Activated CD4-positive, alpha-beta T cell treated with anti-CD3 and anti-CD28 coated beads, Interleukin-2, amount 50 U/mL, for 24 hours (primary cell): ENCODE measurements around the gene GAS2L2.

Experiments
- DNase-seq, 2 donors: peaks; one replicate each; pipeline ENCODE4 v3.0.0-alpha.2; 2020; ENCODE audit warnings: low read depth in 1 of 2, low spot score in 1 of 2

GAS2L2 gene

DNA sequence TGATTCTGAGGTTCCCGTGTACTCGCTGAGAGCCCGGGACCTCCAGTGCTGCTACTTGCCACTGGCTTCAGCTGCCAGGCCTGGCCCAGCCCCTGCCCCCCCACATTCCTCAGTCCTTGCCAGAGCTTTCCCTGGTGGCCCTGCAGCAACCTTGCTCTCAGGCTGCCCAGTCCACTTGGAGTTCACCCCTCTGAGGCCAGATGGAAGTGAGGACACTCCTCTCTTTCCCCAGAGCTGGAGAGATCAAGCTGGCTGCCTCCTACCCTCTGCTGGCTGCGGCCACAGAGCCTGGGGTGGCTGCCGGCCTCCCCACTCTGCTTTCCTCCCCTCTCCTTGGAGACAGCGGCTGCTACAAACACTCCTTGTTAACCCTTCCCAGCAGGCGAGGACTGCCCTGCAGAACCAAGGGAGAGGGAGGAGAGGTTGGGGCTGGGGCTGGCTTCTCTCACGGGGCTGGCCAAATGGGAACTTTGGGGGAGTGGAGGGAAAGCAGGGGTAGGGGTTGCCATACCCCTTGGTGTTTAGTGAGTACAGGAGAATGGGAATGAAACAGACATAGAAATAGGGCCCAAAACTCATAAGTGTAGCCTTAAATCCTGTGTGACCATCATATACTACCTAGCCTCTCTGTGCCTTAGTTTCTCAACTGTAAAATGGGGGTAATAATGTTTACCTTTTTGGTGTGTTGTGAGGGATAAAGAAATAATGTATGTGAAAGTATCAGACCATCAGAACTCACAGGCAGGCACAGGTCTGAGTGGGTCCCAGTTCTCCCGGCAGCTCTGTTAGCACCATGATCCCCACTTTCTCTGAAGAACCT, at the start of gene GAS2L2:
GAS2L2 (minus strand) TSS at position 295 of the 820 bp plus-strand sequence. CDS start 389 bp downstream, outside the sequence.
- no peak for DNase-seq

DNA sequence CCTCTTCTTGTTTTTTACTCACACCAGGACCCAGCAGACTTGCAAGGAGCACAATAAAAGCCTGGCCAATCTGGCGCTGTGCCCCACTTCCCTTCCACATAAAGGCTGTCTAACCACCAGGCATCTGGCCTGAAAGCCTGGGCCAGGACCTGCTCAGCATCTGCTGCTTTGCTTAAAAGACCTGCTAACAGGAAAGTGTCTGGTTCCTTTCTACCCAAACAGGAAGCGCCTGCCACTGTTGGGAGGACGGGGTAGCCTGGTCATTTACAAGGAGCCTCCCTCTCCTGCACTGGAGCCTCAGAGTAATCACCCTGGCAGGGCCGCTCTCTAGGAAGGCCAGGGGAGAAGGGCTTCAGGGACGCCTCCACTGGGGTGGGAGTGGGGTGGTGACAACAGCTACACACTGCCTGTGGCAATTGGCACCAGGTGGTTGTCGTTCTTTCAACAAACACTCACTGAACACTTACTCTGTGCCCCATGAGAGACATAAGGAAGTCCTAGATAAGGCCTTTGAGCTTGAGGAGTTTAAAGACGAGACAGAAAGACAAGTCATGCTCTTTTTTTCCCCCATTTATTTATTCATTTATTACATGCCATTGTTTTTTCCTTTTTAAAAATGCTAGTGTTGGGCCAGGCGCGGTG, 48.7 kb upstream of the GAS2L2 start:
- DNase-seq: no peak

DNA sequence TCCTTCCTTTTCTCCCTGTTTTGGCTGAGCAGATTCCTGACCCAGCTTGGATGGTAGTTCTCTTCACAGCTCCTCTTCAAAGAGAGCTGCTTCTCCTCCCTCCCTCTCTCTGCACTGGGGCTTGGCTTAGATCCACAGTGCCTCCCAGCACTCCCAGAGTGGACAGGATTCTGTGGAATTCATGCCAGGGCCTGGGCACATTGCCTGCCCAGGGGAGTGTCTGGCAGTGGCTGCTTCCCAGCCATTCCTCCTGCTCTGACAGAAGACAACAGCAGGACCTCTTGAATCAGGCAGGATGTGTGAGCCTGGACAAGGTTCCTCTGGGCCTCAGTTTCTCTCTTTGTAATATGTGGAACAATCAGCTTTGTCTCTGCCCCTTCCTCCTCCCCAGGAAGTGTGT, 46.9 kb upstream of the GAS2L2 start:
- DNase-seq: no peak

DNA sequence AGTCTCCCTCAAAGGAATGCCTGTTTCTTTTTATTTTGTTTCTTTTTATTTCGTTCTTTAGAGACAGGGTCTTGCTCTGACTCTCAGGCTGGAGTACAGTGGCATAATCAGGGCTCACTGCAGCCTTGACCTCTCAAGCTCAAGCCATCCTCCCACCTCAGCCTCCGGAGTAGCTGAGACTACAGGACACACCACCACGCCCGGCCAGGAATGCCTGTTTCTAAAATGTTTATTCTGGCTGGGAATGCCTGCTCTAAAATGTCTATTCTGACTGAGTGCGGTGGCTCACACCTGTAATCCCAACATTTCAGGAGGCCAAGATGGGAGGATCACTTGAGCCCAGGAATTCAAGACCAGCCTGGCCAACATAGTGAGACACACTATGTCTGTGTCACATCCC, 44.9 kb upstream of the GAS2L2 start:
- DNase-seq: no peak

DNA sequence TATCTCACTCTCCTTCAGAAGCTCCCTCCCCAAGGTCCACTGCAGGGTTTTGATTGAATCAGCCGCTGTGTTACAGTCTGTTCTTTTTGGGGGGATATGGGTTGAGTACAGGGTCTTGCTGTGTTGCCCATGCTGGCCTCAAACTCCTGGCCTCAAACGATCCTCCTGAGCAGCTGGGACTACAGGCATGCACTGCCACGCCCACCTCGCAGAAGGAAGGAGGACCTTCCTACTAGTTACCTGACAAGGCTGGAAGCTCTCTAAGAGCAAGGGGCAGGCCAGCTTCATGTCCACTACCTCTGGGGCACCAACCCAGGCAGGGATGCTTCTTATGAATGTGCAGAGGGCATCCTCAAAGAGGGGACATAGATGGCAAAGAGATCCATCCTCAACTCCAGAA, 44.3 kb upstream of the GAS2L2 start:
- no peak for DNase-seq

DNA sequence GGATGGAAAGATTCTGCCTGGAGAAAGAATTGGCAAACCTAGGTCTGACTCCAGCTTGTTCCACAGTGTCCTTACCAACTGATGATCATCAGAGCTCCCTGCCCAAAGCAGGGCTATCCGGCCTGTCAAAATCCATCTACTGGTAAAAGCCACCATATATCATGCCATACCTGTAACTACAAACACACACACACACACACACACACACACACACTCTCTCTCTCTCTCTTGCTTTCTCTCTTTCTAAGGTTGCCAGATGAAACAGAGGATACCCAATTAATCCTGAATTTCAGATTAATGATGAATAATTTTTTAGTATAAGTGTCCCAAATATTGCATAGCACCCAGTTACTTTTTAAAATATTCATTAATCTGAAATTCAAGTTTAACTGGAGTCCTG, 43.9 kb upstream of the GAS2L2 start:
- DNase-seq: no peak

DNA sequence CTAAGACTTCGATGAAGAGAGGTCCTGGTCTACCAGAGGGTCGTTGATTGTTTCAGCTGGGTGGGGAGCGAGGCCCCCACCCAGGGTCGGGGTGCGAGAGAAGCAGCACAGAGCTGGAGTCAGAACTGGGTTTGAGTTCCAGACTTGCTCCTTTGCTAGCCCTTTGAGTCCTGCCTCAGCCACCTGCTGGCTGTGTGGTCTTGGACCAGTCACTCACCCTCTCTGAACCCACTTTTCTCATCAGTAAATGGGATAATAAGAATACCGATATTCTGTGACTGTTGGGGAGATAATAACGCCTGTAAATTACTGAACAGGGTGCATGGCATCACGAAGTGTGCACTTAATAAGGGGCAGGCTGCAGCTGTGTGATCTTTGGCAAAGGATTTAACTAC, 42.8 kb upstream of the GAS2L2 start:
- DNase-seq: no peak

DNA sequence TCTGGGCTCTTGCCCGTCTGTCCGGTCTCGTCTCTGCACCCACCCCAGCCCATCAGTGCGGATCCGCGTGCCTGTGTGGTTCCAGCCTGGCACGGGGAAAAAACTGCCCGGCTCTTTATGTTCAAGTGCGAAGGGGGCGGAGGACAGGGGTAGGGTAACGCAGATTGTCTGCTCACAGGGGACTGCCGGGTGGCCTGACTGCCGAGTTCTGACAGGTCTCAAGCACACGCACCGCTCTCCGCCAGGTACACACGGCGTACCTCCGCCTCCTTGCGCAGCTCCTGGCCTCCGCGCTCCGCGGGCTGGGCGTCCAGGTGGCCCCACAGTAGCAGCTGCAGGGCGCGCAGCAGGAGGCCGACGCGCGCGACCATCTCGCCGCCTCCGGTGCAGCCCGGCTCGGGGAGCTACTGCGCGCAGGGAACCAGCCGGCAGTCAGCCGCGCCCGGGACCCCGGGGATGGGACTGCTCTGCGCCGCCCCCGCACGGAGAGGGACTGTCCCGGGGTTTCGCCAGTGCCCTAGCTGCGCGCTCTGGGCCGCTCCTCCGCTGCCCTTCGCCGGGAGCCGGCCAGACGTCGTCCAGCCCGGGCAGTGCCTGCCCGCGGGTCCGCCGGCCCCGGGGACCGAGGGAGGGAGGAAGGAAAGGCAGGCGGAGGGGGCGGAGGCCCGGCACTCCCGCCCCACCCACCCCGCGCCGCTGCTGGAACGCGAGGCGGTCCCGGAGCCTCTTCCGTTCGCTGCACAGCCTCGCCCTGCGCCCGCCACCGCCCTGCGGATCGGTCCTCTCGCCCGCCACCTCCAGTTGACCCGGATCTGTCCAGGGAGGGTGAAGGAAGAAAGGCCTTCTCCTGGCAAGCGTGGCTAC, 42.2 kb upstream of the GAS2L2 start, which contains the start of gene MMP28:
MMP28 (minus strand) TSS at position 635 of the 864 bp plus-strand sequence; CDS start at position 371, 264 bp downstream.
- no peak for DNase-seq

DNA sequence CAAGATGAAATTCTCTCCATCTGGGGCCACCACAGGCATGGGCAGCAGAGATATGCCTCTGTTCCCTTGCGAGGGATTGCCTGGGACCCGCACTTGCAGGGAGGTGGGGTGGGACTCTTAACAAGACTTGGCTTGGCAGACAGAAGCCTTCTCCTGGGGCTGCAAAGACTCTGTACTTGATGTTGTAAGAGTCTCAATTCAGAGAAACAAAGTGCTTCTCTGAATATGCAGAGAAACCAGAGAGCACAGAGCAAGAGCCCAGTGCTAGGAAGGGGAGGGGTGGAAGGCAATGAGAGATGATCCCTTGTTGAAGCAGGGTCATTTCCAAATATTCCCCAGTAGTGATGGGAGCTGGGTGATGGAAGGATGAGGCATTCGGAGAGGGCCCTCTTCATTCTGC, 40.2 kb upstream of the GAS2L2 start:
- DNase-seq: no peak

DNA sequence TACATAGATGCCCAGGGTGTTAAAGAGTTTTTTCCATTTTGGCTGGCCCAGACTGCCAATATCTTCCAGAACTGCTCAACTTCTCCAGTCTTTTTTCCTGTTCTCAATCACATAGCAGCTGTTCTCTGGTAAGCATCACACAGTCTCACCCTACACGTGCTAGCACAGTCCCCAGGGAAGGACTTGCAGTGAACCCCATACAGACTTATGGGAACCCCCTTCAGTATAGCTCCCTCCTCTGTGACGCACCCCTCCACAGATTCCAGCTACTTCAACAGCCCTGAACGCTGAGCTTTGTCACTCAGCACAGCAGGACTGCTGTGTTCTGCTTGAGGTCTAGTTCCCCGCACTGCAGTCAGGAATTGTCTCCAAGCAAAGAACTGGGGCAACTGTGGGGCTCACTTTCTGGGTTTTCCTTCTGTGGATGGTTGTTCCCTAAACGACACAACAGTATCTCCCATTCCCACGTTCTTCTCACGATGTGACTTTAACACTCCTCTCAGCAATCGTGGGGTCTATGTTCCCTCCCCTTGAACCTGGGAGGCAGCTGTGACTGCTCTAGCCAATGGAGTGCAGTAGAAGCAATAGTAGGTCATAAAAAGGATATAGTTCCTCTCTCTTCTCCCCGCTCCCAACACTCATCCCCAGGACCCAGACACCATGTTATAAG, 38.8 kb upstream of the GAS2L2 start:
- no peak for DNase-seq

DNA sequence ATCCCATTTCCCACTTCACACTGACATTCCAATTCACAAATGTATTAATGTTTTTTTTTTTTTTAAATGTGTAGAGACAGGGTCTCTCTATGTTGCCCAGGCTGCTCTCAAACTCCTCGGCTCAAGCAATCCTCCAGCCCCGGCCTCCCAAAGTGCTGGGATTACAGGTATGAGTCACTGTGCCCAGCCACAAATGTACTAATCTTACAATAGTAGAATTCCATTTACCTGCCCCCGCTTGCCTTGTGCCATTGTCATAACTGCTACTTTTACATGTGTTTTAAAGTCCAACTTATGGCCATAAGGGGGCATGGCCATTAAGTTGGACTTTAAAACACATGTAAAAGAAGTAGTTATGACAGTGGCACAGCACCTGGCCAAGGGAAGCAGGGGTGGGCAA, 37.8 kb upstream of the GAS2L2 start:
- no peak for DNase-seq

DNA sequence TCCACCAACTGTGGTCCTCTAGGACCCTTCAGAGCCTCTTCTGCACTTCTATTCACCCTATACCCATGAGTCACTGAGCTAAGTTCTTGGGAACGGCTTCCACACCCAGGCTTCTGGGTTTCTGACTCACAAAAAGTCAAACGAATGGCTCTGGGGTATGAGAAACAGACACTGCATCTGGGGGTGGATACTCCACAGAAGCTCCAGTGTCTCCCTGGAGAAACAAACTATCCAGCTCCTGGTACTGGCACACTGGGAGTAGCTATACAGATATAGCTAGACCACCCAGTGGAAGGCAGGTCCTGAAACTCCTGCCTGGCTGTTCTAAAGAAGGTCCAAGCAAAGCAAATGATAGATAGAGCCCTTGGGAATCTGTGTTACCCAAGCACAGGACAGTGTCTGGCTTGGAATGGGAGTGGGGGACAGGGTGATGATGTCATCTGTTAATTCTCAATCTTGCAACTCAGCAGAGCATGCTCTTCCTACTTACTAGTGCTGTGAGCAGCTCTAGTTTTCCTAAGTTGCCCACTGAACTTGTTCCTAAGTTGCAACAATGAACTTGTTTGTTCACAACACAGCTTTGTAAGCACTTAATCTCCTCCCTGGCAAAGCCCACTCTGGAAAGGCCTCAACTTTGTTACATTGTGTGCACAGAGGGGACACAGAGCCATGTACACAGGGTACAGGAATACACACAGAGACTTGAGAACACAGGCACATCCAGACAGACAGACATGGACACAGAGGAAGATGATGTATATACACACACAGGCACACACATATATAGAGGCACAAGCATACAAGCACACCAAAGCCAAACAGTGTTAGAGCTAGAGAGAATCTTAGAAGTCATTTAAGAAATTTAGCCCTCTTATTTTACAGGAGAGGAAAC, 35.7 kb upstream of the GAS2L2 start:
- DNase-seq: no peak

DNA sequence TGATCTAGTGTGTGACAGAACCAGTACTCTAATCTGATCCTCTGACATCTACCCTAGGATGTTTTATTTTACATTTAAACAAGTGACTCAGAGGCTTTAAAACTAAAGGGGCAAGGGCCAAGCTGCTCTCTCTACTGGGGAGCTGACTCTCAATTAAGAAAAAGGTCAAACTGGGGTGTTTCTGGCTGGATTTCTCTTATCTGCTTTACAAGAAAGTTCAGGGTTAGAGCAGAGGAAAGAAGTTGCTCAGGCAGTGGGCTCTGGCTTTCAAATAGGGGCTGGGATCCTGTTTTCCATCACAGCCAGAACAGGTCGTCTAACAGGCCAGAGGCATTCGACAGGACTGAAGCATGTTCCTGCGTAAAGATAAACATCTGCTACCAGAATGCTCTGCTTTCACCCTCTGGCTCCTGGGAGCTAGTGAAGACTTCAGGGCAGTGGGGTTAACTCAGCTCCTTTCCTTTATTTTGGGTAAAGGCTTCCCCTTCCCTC, 33.9 kb upstream of the GAS2L2 start:
- DNase-seq: no peak

DNA sequence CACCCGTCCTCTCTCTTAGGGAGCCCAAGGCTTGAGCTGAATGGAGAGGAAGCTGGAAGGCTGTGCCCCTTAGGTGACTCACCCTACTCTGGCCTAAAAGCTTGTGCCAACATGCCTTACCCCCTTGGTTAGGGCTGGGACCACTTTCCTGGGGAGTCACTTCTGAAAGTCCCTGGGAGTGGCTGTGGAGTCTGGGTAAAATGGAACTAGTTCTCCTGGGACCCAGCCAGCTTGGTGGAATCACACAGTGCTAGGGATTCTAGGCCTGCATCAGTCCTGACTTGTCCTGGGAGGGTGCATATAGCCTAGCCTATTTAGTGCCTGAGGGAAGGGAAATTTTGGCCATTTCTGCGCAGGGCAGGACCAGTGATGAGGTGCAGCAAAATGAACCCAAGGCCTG, 31.9 kb upstream of the GAS2L2 start:
- DNase-seq: no peak

DNA sequence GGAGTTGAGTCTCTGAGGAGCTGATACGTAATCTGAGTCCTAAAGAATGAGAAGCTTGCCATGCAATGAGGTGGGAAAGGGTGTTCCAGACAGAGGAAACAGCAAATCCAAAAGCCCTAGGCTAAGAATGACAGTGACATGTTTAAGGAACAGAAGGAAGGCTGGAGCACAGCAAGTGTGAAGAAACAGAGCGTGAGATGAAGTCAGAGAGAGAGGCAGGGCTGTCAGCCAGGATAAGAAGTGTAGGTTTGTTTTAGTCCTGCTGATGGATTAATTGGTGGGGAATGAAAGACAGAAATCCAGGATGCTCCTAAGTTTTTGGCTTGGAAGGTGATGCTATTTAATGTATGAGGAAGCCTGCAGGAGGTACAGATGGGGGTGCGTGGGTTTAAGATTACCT, 27.9 kb upstream of the GAS2L2 start:
- no peak for DNase-seq

DNA sequence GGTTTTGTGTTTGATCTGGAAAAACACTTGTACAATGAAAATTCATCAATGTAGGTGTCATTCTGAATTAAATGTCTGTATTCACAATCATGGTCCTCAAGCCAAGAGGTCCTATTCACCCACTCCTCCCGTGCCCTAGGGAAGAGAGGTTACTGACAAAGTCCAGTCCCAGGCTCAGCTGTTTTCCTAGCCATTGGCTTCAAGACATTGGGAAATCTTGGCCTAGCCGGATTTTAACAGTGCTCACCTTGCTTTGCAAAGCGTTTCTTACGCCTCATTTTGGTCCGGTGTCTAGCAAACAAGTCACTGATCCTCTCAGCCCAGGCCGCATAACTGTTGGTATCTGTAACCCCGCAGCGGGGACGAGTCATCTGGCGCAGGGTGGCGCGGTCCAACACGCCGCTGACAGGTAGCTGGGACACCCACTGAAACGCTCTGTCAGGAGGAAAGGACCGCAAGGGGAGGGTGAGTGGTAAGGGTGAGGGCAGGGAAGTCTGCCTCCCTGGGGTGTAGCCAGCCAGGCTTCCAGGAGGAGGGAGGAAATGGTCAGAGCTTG, 25.7 kb upstream of the GAS2L2 start:
- DNase-seq: no peak

DNA sequence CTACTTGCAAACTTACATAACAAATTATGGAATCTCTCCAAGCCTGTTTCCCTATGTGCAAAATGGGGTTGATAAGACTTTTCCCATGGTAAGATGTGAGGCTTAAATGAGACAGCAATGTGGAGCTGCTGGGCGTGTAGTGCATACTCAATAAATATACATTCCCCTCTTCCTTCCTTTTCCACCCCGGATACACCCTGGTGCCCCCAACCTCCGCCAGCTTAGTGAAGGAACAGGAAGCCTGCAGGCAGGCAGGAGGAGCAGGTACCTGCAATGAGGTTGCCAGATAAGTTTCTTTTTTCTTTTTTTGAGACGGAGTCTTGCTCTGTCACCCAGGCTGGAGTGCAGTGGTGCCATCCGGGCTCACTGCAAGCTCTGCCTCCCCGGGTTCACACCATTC, 22.5 kb upstream of the GAS2L2 start:
- no peak for DNase-seq

DNA sequence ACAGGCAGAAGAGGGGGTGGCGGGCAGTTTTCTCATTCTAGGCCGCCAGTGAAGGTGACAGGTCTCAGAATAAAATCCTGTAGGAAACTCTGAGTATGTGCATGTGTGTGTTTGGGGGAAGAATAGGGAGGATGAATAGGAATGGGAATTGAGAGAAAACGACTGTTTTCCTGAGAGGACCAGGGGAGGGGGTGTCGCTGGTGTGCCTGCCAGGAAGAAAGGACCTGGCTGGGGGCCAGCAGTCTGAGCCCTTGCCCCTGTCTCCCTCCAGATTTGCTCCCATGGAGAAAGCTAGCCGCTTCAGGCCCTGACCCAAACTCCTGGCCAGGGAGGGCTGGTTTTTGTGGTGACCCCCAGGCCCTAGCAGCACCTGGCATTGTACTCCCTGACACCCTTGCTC, 22.0 kb upstream of the GAS2L2 start:
- no peak for DNase-seq

DNA sequence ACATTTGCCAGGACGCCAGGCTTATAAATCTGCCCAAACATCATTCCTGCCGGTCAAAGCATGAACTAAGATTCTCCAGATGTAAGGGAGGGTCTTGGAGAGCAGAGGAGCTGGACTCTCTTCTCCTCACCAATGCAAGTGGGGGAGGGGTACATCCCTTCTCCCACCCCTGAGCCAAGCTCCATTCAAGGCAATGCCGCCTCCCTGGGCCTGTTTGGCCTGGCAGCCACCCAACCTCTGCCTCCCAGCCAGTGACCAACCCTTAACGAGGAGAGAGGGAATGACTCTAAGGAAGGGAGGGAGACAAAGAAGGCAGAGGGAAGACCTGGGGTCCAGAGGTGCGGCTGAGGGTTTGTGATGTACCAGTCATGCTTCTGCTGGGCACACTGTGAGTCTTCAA, 21.5 kb upstream of the GAS2L2 start:
- no peak for DNase-seq
